Measurements from ENCODE around the gene SIN3B.

SIN3B gene

GRCh38 chr19:16928916-16929315, 99.7 kb downstream of the SIN3B start:
- H3K4me1 Mint-ChIP-seq = no peaks in the 10 kb centered on the region
- TF ChIP-seq CTCF (IDR thresholded peaks at IDR 0.05; ENCODE audit: unreplicated experiment in 3 of 3) = no peak
- peaks cover 44% of the 10 kb centered on the region for H3K9me3 Mint-ChIP-seq
- no peaks in the 10 kb centered on the region for H3K27me3 Mint-ChIP-seq (ENCODE audit: low read depth)
- no peak overlapping the region for H3K27ac Mint-ChIP-seq
- no peak overlapping the region for H3K4me3 Mint-ChIP-seq
- H3K36me3 Mint-ChIP-seq (ENCODE audit: low read depth) = peaks cover 60% of the 10 kb centered on the region
